ENCODE measurements around the gene IL1R2. TPM values are rescaled to one million over a fixed set of nuclear protein-coding genes. Genes with fewer than 3 reads are reported as not detected.

The IL1R2 gene
- total and polyA plus RNA-seq, 2 of the 13 experiments (the other 11 are each of a cell fraction or from before 2014, with no cell fraction given), result 3.6 to 7.3 TPM

DNA sequence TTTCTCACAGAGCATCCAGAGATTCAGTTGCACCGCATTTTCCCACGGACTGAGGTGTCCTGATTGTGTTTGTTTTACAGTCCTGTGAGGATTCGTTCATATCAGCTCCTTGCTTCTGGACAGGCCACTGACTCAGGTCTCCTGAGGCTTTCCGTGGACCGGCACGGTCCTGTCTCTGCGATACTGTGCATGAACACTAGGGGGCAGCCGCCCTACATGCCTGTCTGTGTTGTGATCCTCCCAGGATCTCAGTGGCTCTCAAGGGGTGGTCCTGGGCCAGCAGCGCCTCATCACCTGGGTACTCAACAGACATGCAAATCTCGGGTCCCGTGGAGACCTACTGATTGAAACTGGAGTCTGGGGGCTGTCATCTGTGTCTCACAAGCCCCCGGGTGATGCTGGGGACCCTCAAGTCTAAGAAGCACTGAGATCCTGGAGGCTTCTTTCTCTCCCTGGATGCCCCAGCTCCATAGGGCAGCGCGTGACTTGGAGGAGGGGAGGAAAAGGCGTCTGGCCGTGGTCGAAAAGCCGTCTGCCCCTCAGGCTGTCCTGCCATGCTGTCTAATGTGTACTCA is 28.9 kb downstream of the IL1R2 start (continued):
- TF ChIP-seq, protein P1, sequence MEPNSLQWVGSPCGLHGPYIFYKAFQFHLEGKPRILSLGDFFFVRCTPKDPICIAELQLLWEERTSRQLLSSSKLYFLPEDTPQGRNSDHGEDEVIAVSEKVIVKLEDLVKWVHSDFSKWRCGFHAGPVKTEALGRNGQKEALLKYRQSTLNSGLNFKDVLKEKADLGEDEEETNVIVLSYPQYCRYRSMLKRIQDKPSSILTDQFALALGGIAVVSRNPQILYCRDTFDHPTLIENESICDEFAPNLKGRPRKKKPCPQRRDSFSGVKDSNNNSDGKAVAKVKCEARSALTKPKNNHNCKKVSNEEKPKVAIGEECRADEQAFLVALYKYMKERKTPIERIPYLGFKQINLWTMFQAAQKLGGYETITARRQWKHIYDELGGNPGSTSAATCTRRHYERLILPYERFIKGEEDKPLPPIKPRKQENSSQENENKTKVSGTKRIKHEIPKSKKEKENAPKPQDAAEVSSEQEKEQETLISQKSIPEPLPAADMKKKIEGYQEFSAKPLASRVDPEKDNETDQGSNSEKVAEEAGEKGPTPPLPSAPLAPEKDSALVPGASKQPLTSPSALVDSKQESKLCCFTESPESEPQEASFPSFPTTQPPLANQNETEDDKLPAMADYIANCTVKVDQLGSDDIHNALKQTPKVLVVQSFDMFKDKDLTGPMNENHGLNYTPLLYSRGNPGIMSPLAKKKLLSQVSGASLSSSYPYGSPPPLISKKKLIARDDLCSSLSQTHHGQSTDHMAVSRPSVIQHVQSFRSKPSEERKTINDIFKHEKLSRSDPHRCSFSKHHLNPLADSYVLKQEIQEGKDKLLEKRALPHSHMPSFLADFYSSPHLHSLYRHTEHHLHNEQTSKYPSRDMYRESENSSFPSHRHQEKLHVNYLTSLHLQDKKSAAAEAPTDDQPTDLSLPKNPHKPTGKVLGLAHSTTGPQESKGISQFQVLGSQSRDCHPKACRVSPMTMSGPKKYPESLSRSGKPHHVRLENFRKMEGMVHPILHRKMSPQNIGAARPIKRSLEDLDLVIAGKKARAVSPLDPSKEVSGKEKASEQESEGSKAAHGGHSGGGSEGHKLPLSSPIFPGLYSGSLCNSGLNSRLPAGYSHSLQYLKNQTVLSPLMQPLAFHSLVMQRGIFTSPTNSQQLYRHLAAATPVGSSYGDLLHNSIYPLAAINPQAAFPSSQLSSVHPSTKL (CRISPR knock-in tag; IDR thresholded peaks at IDR 0.05), result peak; percentile 75
- no peak for TF ChIP-seq CHCHD3 (CRISPR knock-in tag; IDR thresholded peaks at IDR 0.05)
- TF ChIP-seq, protein P2, sequence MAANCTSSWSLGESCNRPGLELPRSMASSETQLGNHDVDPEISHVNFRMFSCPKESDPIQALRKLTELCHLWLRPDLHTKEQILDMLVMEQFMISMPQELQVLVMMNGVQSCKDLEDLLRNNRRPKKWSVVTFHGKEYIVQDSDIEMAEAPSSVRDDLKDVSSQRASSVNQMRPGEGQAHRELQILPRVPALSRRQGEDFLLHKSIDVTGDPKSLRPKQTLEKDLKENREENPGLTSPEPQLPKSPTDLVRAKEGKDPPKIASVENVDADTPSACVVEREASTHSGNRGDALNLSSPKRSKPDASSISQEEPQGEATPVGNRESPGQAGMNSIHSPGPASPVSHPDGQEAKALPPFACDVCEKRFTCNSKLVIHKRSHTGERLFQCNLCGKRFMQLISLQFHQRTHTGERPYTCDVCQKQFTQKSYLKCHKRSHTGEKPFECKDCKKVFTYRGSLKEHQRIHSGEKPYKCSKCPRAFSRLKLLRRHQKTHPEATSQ (CRISPR knock-in tag; IDR thresholded peaks at IDR 0.05; ENCODE audit: borderline replicate concordance), result no peak
- TF ChIP-seq, protein P3, sequence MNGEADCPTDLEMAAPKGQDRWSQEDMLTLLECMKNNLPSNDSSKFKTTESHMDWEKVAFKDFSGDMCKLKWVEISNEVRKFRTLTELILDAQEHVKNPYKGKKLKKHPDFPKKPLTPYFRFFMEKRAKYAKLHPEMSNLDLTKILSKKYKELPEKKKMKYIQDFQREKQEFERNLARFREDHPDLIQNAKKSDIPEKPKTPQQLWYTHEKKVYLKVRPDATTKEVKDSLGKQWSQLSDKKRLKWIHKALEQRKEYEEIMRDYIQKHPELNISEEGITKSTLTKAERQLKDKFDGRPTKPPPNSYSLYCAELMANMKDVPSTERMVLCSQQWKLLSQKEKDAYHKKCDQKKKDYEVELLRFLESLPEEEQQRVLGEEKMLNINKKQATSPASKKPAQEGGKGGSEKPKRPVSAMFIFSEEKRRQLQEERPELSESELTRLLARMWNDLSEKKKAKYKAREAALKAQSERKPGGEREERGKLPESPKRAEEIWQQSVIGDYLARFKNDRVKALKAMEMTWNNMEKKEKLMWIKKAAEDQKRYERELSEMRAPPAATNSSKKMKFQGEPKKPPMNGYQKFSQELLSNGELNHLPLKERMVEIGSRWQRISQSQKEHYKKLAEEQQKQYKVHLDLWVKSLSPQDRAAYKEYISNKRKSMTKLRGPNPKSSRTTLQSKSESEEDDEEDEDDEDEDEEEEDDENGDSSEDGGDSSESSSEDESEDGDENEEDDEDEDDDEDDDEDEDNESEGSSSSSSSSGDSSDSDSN (CRISPR knock-in tag; IDR thresholded peaks at IDR 0.05), result peak; percentile 44; the same call in 1 of the 2 replicates
- TF ChIP-seq IKZF4 (CRISPR knock-in tag; IDR thresholded peaks at IDR 0.05; ENCODE audit: borderline replicate concordance, low read depth, not compliant biosample characterization), result peak; percentile 81
- peak; percentile 77; the same call in 1 of the 2 replicates for TF ChIP-seq ZNF510 (CRISPR knock-in tag; IDR thresholded peaks at IDR 0.05; ENCODE audit: low read depth)
- no peak for TF ChIP-seq NFE2L1 (CRISPR knock-in tag; IDR thresholded peaks at IDR 0.05; ENCODE audit: borderline replicate concordance)
- peak; percentile 62; the same call in 1 of the 2 replicates for TF ChIP-seq MIER2 (CRISPR knock-in tag; IDR thresholded peaks at IDR 0.05)
- peak; percentile 83; the same call in 1 of the 2 replicates for TF ChIP-seq PITX1 (CRISPR knock-in tag; IDR thresholded peaks at IDR 0.05)
- 0 out of 2 replicates have a peak, but pooled peaks have one; percentile 26 for TF ChIP-seq ARHGAP35 (CRISPR knock-in tag; IDR thresholded peaks at IDR 0.05; ENCODE audit: borderline replicate concordance)
- TF ChIP-seq, protein P4, sequence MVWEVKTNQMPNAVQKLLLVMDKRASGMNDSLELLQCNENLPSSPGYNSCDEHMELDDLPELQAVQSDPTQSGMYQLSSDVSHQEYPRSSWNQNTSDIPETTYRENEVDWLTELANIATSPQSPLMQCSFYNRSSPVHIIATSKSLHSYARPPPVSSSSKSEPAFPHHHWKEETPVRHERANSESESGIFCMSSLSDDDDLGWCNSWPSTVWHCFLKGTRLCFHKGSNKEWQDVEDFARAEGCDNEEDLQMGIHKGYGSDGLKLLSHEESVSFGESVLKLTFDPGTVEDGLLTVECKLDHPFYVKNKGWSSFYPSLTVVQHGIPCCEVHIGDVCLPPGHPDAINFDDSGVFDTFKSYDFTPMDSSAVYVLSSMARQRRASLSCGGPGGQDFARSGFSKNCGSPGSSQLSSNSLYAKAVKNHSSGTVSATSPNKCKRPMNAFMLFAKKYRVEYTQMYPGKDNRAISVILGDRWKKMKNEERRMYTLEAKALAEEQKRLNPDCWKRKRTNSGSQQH (CRISPR knock-in tag; IDR thresholded peaks at IDR 0.05; ENCODE audit: low read depth), result peak; percentile 74
- TF ChIP-seq, protein P5, sequence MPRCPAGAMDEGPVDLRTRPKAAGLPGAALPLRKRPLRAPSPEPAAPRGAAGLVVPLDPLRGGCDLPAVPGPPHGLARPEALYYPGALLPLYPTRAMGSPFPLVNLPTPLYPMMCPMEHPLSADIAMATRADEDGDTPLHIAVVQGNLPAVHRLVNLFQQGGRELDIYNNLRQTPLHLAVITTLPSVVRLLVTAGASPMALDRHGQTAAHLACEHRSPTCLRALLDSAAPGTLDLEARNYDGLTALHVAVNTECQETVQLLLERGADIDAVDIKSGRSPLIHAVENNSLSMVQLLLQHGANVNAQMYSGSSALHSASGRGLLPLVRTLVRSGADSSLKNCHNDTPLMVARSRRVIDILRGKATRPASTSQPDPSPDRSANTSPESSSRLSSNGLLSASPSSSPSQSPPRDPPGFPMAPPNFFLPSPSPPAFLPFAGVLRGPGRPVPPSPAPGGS (CRISPR knock-in tag; IDR thresholded peaks at IDR 0.05), result peak; percentile 54; the same call in 1 of the 2 replicates
- no peak for TF ChIP-seq KMT2B (CRISPR knock-in tag; IDR thresholded peaks at IDR 0.05)
- TF ChIP-seq ZNF564 (CRISPR knock-in tag; IDR thresholded peaks at IDR 0.05), result peak; percentile 38; the same call in 1 of the 2 replicates
- TF ChIP-seq ISL2 (CRISPR knock-in tag; IDR thresholded peaks at IDR 0.05), result peak; percentile 52
